DND-41 (cell line): ENCODE measurements around the gene MAP3K14.

Experiments
- CTCF ChIP-seq: IDR thresholded peaks from 2 replicates; pipeline ENCODE4 v1.5.1; 2012; ENCODE audit warnings: borderline replicate concordance, low read length, moderate library complexity, mild to moderate bottlenecking; ENCODE audit not compliant: poor library complexity, severe bottlenecking; ENCODE audit errors: extremely low read depth
- EZH2 ChIP-seq: IDR thresholded peaks from 3 replicates; pipeline ENCODE4 v1.6.1; 2012; ENCODE audit warnings: borderline replicate concordance, low read depth, mild to moderate bottlenecking, moderate library complexity, low read length, inconsistent platforms; ENCODE audit not compliant: severe bottlenecking

DNA sequence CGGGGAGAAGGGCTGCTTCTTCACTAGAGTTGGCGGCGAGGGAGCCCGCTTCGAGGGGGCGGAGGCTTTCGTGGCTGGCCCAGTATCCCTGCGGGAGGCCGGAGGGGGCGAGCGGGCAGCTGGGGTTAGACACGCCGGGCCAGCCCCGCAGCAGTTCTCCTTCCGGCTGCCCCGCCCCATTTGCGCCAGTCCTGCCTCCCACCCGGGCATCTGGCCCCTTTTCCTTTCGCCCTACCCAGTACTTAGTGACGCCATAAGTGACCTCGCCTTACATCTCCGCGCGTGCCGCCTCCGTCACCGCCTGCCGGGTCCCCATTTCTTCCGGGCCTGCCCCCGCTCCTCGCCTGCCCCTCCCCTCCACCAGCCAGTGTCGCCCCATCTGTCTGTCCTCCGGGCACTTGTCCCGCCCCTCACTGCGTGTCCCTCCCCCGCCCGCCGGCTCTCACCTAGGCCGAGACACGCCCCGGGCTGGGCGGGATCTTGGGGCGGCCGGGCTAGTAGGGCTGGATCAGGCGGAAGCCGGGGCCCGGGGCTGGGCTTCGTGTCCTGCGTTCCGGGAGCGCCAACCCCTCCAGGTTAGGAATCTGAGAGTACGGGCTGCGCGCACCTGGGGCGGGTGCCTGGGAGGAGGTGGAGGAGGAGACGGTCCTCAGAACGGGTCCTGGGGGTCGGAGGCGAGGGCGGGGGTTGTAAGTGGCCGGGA is 69.2 kb downstream of the MAP3K14 start:
- TF ChIP-seq CTCF (no peak), EZH2 (no peak)
